LoVo (cell line): Measurements from ENCODE around the gene ABCF1.
A peak's percentile ranks its signal among the peaks of the same experiment; 100 is the strongest.

Experiments used
- DNase-seq: peaks from one replicate; pipeline ENCODE4 v3.0.0-alpha.2; 2016; ENCODE audit warnings: low spot score

Gene ABCF1

GRCh38 chr6:30626484-30627366 is 55.5 kb downstream of the ABCF1 start, which contains the start of gene ATAT1:
ATAT1 (plus strand) TSS chr6:30626874.
- DNase-seq = peak; percentile 87

- no peak for DNase-seq
These were observed 64.6 kb downstream of the ABCF1 start for GRCh38 chr6:30635834-30636233.

GRCh38 chr6:30640481-30640880 is 69.2 kb downstream of the ABCF1 start:
- no peak for DNase-seq

- DNase-seq = no peak
These were observed 69.8 kb downstream of the ABCF1 start for GRCh38 chr6:30641048-30641447.
